HL-60 (cell line): ENCODE measurements around the gene CREB5.

Source experiments
- DNase-seq, 2 experiments: peaks; one replicate each; pipeline ENCODE4 v3.0.0-alpha.2; 2010 to 2020; ENCODE audit warnings: low read depth in 1 of 2, low spot score in 1 of 2
- H3K27ac ChIP-seq: fragments of 250-450 bp; sonication (Bioruptor Pico); replicated peaks from 2 replicates; pipeline ENCODE4 v1.5.1; 2020; ENCODE audit warnings: mild to moderate bottlenecking, moderate library complexity
- H3K27me3 ChIP-seq: fragments of 250-450 bp; sonication (Bioruptor Pico); 2 replicates; pipeline ENCODE4 v1.5.1; 2021; ENCODE audit warnings: mild to moderate bottlenecking, moderate library complexity; ENCODE audit not compliant: insufficient read depth, poor library complexity, severe bottlenecking
- H3K4me3 ChIP-seq: replicated peaks from 2 replicates; pipeline ENCODE4 v1.5.1; 2011; ENCODE audit warnings: mild to moderate bottlenecking, control low read depth, low read length; ENCODE audit not compliant: insufficient read depth
- GABPA ChIP-seq: IDR thresholded peaks from 2 replicates; pipeline ENCODE4 v1.6.1; 2012; ENCODE audit warnings: low read depth
- POLR2AphosphoS5 ChIP-seq: IDR thresholded peaks from 2 replicates; pipeline ENCODE4 v1.6.1; 2012; ENCODE audit warnings: low read depth
- SPI1 ChIP-seq: IDR thresholded peaks from 2 replicates; pipeline ENCODE4 v1.6.1; 2012; ENCODE audit warnings: low read depth, mild to moderate bottlenecking, borderline replicate concordance
- TF ChIP-seq, protein P1 (sequence below): IDR thresholded peaks from one replicate; pipeline ENCODE4 v1.5.1; 2011; ENCODE audit warnings: low read length, control low read depth, inconsistent platforms; ENCODE audit not compliant: insufficient read depth
- TF ChIP-seq, protein P2 (sequence below): IDR thresholded peaks from 2 replicates; pipeline ENCODE4 v1.6.1; 2012; ENCODE audit warnings: low read depth; ENCODE audit not compliant: insufficient replicate concordance

Gene CREB5

DNA sequence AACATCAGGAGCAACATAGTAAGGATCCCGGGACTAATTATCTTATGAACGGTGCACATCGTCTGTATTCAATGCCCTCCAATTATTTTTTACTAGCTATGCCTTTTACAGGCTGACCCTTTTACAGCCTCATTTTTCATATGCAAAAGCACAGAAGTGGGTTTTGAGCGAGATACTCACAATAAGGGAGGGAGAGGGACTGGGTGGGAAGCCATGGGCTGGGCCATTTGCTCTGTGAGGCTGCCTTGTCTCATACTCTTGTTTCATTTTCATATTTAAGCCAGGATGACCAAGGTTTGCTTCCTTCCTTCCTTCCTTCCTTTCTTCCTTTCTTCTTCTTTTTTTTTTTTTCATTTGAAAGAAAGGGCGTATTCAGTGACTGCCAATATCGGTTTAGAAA lies 286.5 kb downstream of the CREB5 start:
- H3K4me3 ChIP-seq, result no peak overlapping the region
- H3K27me3 ChIP-seq, result no peaks in the 10 kb centered on the region
- TF ChIP-seq, protein P1, sequence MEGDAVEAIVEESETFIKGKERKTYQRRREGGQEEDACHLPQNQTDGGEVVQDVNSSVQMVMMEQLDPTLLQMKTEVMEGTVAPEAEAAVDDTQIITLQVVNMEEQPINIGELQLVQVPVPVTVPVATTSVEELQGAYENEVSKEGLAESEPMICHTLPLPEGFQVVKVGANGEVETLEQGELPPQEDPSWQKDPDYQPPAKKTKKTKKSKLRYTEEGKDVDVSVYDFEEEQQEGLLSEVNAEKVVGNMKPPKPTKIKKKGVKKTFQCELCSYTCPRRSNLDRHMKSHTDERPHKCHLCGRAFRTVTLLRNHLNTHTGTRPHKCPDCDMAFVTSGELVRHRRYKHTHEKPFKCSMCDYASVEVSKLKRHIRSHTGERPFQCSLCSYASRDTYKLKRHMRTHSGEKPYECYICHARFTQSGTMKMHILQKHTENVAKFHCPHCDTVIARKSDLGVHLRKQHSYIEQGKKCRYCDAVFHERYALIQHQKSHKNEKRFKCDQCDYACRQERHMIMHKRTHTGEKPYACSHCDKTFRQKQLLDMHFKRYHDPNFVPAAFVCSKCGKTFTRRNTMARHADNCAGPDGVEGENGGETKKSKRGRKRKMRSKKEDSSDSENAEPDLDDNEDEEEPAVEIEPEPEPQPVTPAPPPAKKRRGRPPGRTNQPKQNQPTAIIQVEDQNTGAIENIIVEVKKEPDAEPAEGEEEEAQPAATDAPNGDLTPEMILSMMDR, result no peak
- H3K27ac ChIP-seq, result no peak overlapping the region
- no peak for DNase-seq

DNA sequence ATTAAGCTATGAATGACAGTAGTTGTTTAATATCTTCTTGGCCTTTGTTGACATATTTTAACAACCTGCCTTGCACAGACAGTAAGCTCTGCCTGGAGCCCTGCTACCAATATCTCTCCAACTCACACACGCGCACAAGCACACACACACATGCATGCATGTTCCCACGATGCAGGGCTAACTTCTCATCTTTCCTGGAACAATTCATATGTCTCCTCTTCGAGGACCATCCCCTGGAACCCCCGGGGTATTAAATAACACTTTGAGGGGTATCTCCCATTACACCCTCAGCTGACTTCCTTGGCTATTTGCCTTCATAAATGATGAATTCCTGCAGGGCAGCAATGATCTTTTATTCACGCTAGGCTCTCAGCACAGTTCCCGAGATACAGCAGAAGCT lies 287.8 kb downstream of the CREB5 start:
- H3K27me3 ChIP-seq, result no peaks in the 10 kb centered on the region
- TF ChIP-seq, protein P1, result no peak
- TF ChIP-seq, protein P2, sequence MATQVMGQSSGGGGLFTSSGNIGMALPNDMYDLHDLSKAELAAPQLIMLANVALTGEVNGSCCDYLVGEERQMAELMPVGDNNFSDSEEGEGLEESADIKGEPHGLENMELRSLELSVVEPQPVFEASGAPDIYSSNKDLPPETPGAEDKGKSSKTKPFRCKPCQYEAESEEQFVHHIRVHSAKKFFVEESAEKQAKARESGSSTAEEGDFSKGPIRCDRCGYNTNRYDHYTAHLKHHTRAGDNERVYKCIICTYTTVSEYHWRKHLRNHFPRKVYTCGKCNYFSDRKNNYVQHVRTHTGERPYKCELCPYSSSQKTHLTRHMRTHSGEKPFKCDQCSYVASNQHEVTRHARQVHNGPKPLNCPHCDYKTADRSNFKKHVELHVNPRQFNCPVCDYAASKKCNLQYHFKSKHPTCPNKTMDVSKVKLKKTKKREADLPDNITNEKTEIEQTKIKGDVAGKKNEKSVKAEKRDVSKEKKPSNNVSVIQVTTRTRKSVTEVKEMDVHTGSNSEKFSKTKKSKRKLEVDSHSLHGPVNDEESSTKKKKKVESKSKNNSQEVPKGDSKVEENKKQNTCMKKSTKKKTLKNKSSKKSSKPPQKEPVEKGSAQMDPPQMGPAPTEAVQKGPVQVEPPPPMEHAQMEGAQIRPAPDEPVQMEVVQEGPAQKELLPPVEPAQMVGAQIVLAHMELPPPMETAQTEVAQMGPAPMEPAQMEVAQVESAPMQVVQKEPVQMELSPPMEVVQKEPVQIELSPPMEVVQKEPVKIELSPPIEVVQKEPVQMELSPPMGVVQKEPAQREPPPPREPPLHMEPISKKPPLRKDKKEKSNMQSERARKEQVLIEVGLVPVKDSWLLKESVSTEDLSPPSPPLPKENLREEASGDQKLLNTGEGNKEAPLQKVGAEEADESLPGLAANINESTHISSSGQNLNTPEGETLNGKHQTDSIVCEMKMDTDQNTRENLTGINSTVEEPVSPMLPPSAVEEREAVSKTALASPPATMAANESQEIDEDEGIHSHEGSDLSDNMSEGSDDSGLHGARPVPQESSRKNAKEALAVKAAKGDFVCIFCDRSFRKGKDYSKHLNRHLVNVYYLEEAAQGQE, result no peak
- TF ChIP-seq SPI1, result no peak
- no peak for TF ChIP-seq GABPA
- TF ChIP-seq POLR2AphosphoS5, result no peak
- H3K4me3 ChIP-seq, result no peak overlapping the region
- DNase-seq, result no peak
- no peak overlapping the region for H3K27ac ChIP-seq

DNA sequence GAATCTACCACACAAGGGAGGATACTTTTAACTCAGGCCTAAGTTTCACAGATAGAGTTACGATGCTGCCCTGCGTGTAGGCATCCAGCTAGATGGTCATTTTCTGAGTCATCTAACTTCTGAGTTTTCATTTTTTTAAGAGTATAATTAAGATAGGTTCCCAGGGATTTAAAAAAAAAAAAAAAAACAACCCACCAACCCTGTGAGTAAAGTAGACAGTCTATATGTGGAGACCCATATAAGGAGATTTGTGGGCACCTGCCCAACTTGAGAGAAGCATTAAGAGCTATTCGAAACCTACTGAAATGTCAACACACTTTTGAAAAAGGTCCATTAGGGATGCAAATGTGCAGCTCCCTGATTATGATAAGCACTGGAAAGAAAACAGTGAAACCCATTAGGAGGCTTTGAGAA lies 288.5 kb downstream of the CREB5 start:
- DNase-seq, result no peak
- TF ChIP-seq GABPA (no peak), SPI1 (no peak), POLR2AphosphoS5 (no peak)
- TF ChIP-seq, protein P2, result no peak
- TF ChIP-seq, protein P1, result no peak
- H3K27ac ChIP-seq, result no peak overlapping the region
- no peak overlapping the region for H3K4me3 ChIP-seq
- H3K27me3 ChIP-seq, result no peaks in the 10 kb centered on the region

DNA sequence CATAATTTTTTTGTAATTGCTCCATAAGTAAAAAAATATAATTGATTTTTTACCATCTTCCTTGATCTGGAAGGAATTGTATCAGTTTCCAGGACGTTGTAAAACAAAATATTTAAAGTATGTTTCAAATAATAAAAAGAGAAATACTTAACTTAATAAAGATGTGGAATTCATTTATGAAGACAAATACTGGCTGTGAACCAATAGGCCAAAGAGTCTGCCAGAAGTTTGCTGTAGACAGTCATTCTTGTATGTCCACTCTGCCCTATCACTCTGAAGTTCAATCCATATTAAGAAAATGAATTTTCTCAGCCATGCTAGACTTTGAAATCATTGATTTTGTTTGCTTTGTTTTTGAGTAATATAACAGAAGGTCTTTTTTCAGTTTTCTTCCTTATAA lies 289.4 kb downstream of the CREB5 start:
- no peak for TF ChIP-seq SPI1
- no peak for TF ChIP-seq GABPA
- TF ChIP-seq, protein P1, result no peak
- no peak for TF ChIP-seq POLR2AphosphoS5
- TF ChIP-seq, protein P2, result no peak
- no peak for DNase-seq

More for the DNA sequence above, 289.4 kb downstream of the CREB5 start:
- Histone ChIP-seq H3K27ac (no peak overlapping the region), H3K4me3 (no peak overlapping the region), H3K27me3 (no peaks in the 10 kb centered on the region)
